ENCODE measurements around the gene ANKRD12.

DNA sequence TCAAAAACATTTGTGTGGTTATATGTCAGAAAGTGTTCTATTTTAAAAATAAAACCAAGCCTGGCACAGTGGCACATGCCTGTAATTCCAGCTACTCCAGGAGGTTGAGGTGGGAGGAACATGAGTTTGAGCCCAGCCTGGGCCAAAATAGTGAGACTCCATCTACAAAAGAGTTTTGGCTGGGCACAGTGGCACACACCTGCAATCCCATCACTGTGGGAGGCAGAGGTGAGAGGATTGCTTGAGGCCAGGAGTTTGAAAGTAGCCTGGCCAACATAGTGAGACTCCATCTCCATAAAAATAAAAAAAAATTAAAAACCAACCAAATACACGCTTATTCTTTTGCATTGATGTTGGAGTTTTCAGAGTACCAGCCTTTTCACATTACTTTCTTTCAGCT is 9.6 kb downstream of the ANKRD12 start:
- TF ChIP-seq, protein P1, sequence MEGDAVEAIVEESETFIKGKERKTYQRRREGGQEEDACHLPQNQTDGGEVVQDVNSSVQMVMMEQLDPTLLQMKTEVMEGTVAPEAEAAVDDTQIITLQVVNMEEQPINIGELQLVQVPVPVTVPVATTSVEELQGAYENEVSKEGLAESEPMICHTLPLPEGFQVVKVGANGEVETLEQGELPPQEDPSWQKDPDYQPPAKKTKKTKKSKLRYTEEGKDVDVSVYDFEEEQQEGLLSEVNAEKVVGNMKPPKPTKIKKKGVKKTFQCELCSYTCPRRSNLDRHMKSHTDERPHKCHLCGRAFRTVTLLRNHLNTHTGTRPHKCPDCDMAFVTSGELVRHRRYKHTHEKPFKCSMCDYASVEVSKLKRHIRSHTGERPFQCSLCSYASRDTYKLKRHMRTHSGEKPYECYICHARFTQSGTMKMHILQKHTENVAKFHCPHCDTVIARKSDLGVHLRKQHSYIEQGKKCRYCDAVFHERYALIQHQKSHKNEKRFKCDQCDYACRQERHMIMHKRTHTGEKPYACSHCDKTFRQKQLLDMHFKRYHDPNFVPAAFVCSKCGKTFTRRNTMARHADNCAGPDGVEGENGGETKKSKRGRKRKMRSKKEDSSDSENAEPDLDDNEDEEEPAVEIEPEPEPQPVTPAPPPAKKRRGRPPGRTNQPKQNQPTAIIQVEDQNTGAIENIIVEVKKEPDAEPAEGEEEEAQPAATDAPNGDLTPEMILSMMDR (IDR thresholded peaks at IDR 0.05): no peak
- TF ChIP-seq POLR2A (IDR thresholded peaks at IDR 0.05): no peak
